ENCODE data around the gene NPR3. TPM values are rescaled to one million over a fixed set of nuclear protein-coding genes. Genes with fewer than 3 reads are reported as not detected.

The NPR3 gene
- total and polyA plus RNA-seq, 2 donors (not counting 3 experiments of a cell fraction or from before 2014, with no cell fraction given): 0.01 to 0.53 TPM

DNA sequence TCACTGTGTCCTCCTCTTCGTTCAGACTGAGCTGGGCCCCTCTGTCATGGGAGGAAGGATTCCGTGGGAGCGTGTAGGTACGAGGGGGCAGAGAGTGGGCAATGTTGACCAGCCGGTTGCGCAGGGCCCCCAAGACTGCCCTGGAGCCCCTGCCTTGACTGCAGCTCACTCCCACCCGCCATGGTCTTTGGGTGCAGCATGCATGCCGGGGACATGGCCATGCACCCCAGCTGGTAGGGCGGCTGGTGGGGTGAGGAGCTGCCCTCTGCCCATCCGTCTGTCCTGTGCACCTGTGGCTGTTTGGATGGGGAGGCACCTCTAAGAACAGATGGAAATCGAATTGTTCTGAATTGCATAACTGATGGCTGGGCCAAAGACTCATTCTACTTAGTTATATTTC is 42.6 kb upstream of the NPR3 start:
- Histone ChIP-seq H3K79me2 (ENCODE audit: control insufficient read depth, insufficient read depth, low read length) (no peaks in the 10 kb centered on the region), H3K9ac (replicated peaks; ENCODE audit: extremely low read depth, insufficient read depth, low read length) (no peak overlapping the region), H3K27me3 (ENCODE audit: control insufficient read depth in 2 of 2, insufficient read depth in 2 of 2, low read length in 2 of 2) (no peaks in the 10 kb centered on the region), H3K4me3 (replicated peaks in 1 of 3; ENCODE audit: insufficient read depth in 1 of 3, low read depth in 1 of 3, low read length in 3 of 3) (no peak overlapping the region), H3K9me3 (replicated peaks; ENCODE audit: control insufficient read depth, insufficient read depth, low read length) (no peaks in the 10 kb centered on the region), H2AFZ (ENCODE audit: low read depth, low read length) (no peak overlapping the region), H3K4me1 (ENCODE audit: control insufficient read depth, extremely low read depth, insufficient read depth, low read length) (no peaks in the 10 kb centered on the region), H3K36me3 (ENCODE audit: control insufficient read depth in 2 of 2, extremely low read depth in 1 of 2, insufficient read depth in 2 of 2, low read length in 2 of 2) (no peaks in the 10 kb centered on the region), H3K4me2 (ENCODE audit: insufficient read depth, low read length) (no peak overlapping the region), H3K27ac (ENCODE audit: insufficient read depth, low read depth, low read length) (no peak overlapping the region), H3K9me1 (replicated peaks; ENCODE audit: control insufficient read depth, extremely low read depth, insufficient read depth, low read length) (no peaks in the 10 kb centered on the region), H4K20me1 (replicated peaks; ENCODE audit: control insufficient read depth, extremely low read depth, insufficient read depth, low read length) (no peaks in the 10 kb centered on the region)
- intact Hi-C loops (cut with micrococcal nuclease) (no loop called here), dilution Hi-C loops (cut with MboI; ENCODE audit: extremely low pct_ligation_motif_present, low sequenced_read_pairs) (no loop called here)
- BruUV-seq (replicated peaks): no TSS peak
- FAIRE-seq: no peak
- no peak for DNase-seq (ENCODE audit: low read depth, low spot score)
- POLR2A ChIA-PET: no interaction called here
- CTCF ChIA-PET: no interaction called here
- TF ChIP-seq GATA2 (IDR thresholded peaks at IDR 0.05; ENCODE audit: insufficient read depth, insufficient read length, low read depth, low read length): no peak
- TF ChIP-seq, protein P1, sequence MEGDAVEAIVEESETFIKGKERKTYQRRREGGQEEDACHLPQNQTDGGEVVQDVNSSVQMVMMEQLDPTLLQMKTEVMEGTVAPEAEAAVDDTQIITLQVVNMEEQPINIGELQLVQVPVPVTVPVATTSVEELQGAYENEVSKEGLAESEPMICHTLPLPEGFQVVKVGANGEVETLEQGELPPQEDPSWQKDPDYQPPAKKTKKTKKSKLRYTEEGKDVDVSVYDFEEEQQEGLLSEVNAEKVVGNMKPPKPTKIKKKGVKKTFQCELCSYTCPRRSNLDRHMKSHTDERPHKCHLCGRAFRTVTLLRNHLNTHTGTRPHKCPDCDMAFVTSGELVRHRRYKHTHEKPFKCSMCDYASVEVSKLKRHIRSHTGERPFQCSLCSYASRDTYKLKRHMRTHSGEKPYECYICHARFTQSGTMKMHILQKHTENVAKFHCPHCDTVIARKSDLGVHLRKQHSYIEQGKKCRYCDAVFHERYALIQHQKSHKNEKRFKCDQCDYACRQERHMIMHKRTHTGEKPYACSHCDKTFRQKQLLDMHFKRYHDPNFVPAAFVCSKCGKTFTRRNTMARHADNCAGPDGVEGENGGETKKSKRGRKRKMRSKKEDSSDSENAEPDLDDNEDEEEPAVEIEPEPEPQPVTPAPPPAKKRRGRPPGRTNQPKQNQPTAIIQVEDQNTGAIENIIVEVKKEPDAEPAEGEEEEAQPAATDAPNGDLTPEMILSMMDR (IDR thresholded peaks at IDR 0.05; ENCODE audit: extremely low read depth in 1 of 2, insufficient read depth in 1 of 2, low read depth in 1 of 2, low read length in 2 of 2): no peak
- no peak for TF ChIP-seq POLR2A (IDR thresholded peaks at IDR 0.05; ENCODE audit: low read depth, low read length)
- TF ChIP-seq MYC (IDR thresholded peaks at IDR 0.05; ENCODE audit: low read depth, low read length): no peak
- TF ChIP-seq FOS (IDR thresholded peaks at IDR 0.05; ENCODE audit: borderline replicate concordance, insufficient read depth, low read length): no peak
- no peak for TF ChIP-seq POLR2AphosphoS5 (IDR thresholded peaks at IDR 0.05; ENCODE audit: insufficient read depth, low read depth, low read length)
- no peak for TF ChIP-seq EZH2 (IDR thresholded peaks at IDR 0.05; ENCODE audit: borderline replicate concordance, low read depth, low read length, severe bottlenecking)
- no peak for TF ChIP-seq JUN (IDR thresholded peaks at IDR 0.05; ENCODE audit: borderline replicate concordance, insufficient read depth, insufficient read length, low read depth)
- TF ChIP-seq, protein P2, sequence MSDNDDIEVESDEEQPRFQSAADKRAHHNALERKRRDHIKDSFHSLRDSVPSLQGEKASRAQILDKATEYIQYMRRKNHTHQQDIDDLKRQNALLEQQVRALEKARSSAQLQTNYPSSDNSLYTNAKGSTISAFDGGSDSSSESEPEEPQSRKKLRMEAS (IDR thresholded peaks at IDR 0.05; ENCODE audit: insufficient read depth, insufficient read length): no peak

Data from endothelial cell of umbilical vein (primary cell).